SK-N-SH treated with all-trans-retinoic acid at 6 μM for 48 hours (cell line): ENCODE data around the gene ERGIC1.

Experiments
- ATAC-seq: fragments of 200-7000 bp; cut with Tn5 transposase; 3 replicates; pipeline ENCODE4 v1.9.1; 2020; ENCODE audit warnings: mild to moderate bottlenecking, moderate library complexity
- ARNTL ChIP-seq: fragments of 450-650 bp; formaldehyde crosslinking; IDR thresholded peaks from 2 replicates; pipeline ENCODE4 v1.5.0; 2020; ENCODE audit warnings: low read depth, mild to moderate bottlenecking, moderate library complexity, borderline replicate concordance
- BACH2 ChIP-seq: fragments of 250-450 bp; sonication (Bioruptor Pico); IDR thresholded peaks from 2 replicates; pipeline ENCODE4 v1.9.0; 2021; ENCODE audit warnings: mild to moderate bottlenecking, borderline replicate concordance
- CSDC2 ChIP-seq: fragments of 250-450 bp; sonication (Bioruptor Pico); IDR thresholded peaks from 2 replicates; pipeline ENCODE4 v1.5.0; 2020; ENCODE audit warnings: mild to moderate bottlenecking, moderate library complexity
- ESRRG ChIP-seq: fragments of 250-450 bp; sonication (Bioruptor Pico); IDR thresholded peaks from 2 replicates; pipeline ENCODE4 v1.6.1; 2021; ENCODE audit warnings: mild to moderate bottlenecking
- GLIS3 ChIP-seq: fragments of 250-450 bp; sonication (Bioruptor Pico); IDR thresholded peaks from 2 replicates; pipeline ENCODE4 v1.5.0; 2020; ENCODE audit warnings: mild to moderate bottlenecking, moderate library complexity
- ISL1 ChIP-seq: fragments of 250-450 bp; sonication (Bioruptor Pico); IDR thresholded peaks from 2 replicates; pipeline ENCODE4 v2.1.2; 2022; ENCODE audit warnings: mild to moderate bottlenecking, moderate library complexity
- OSR1 ChIP-seq: fragments of 250-450 bp; sonication (Bioruptor Pico); IDR thresholded peaks from 2 replicates; pipeline ENCODE4 v1.8.0; 2022; ENCODE audit warnings: moderate library complexity, mild to moderate bottlenecking, inconsistent platforms
- PPARA ChIP-seq: fragments of 250-450 bp; sonication (Bioruptor Pico); IDR thresholded peaks from 2 replicates; pipeline ENCODE4 v1.5.0; 2020; ENCODE audit warnings: mild to moderate bottlenecking, borderline replicate concordance
- RARB ChIP-seq: fragments of 250-450 bp; sonication (Bioruptor Pico); IDR thresholded peaks from 2 replicates; pipeline ENCODE4 v1.8.0; 2021; ENCODE audit warnings: mild to moderate bottlenecking, moderate library complexity
- SNAI2 ChIP-seq: fragments of 250-450 bp; sonication (Bioruptor Pico); IDR thresholded peaks from 2 replicates; pipeline ENCODE4 v1.5.0; 2020; ENCODE audit warnings: mild to moderate bottlenecking, moderate library complexity
- TCF4 ChIP-seq: fragments of 250-450 bp; sonication (Bioruptor Pico); IDR thresholded peaks from 2 replicates; pipeline ENCODE4 v1.8.0; 2021; ENCODE audit warnings: mild to moderate bottlenecking, moderate library complexity, borderline replicate concordance
- TOX ChIP-seq: fragments of 250-450 bp; sonication (Bioruptor Pico); IDR thresholded peaks from 2 replicates; pipeline ENCODE4 v1.8.0; 2021; ENCODE audit warnings: mild to moderate bottlenecking, moderate library complexity, borderline replicate concordance
- ZC3H10 ChIP-seq: fragments of 250-450 bp; sonication (Bioruptor Pico); IDR thresholded peaks from 2 replicates; pipeline ENCODE4 v1.5.1; 2021; ENCODE audit warnings: mild to moderate bottlenecking, moderate library complexity
- ZFP3 ChIP-seq: fragments of 250-450 bp; sonication (Bioruptor Pico); IDR thresholded peaks from 2 replicates; pipeline ENCODE4 v1.5.0; 2020; ENCODE audit warnings: mild to moderate bottlenecking, moderate library complexity
- ZFP30 ChIP-seq: fragments of 450-650 bp; formaldehyde crosslinking; IDR thresholded peaks from 2 replicates; pipeline ENCODE4 v1.5.0; 2022; ENCODE audit warnings: mild to moderate bottlenecking, moderate library complexity
- ZNF565 ChIP-seq: fragments of 450-650 bp; formaldehyde crosslinking; conservative IDR thresholded peaks from 2 replicates; pipeline ENCODE4 v1.5.0; 2020; ENCODE audit warnings: low read depth, mild to moderate bottlenecking, moderate library complexity
- ZNF70 ChIP-seq: fragments of 450-650 bp; formaldehyde crosslinking; IDR thresholded peaks from 2 replicates; pipeline ENCODE4 v1.5.0; 2020; ENCODE audit warnings: mild to moderate bottlenecking, moderate library complexity
- ZNF8 ChIP-seq: fragments of 450-650 bp; formaldehyde crosslinking; IDR thresholded peaks from 2 replicates; pipeline ENCODE4 v1.5.0; 2020; ENCODE audit warnings: mild to moderate bottlenecking, moderate library complexity
- TF ChIP-seq, protein P1 (sequence below): fragments of 250-450 bp; sonication (Bioruptor Pico); IDR thresholded peaks from 2 replicates; pipeline ENCODE4 v1.5.1; 2021; ENCODE audit warnings: mild to moderate bottlenecking, moderate library complexity
- TF ChIP-seq, protein P2 (sequence below): fragments of 250-450 bp; sonication (Bioruptor Pico); IDR thresholded peaks from 2 replicates; pipeline ENCODE4 v1.5.1; 2020; ENCODE audit warnings: low read depth, mild to moderate bottlenecking, moderate library complexity
- TF ChIP-seq, protein P3 (sequence below): fragments of 250-450 bp; sonication (Bioruptor Pico); IDR thresholded peaks from 2 replicates; pipeline ENCODE4 v1.8.0; 2021; ENCODE audit warnings: low read depth, mild to moderate bottlenecking, moderate library complexity, borderline replicate concordance
- TF ChIP-seq, protein P4 (sequence below): fragments of 250-450 bp; sonication (Bioruptor Pico); IDR thresholded peaks from 2 replicates; pipeline ENCODE4 v1.8.0; 2020; ENCODE audit warnings: mild to moderate bottlenecking, moderate library complexity, borderline replicate concordance
- TF ChIP-seq, protein P5 (sequence below): fragments of 250-450 bp; sonication (Bioruptor Pico); IDR thresholded peaks from 2 replicates; pipeline ENCODE4 v1.5.0; 2020; ENCODE audit warnings: mild to moderate bottlenecking, moderate library complexity

ERGIC1 gene

DNA sequence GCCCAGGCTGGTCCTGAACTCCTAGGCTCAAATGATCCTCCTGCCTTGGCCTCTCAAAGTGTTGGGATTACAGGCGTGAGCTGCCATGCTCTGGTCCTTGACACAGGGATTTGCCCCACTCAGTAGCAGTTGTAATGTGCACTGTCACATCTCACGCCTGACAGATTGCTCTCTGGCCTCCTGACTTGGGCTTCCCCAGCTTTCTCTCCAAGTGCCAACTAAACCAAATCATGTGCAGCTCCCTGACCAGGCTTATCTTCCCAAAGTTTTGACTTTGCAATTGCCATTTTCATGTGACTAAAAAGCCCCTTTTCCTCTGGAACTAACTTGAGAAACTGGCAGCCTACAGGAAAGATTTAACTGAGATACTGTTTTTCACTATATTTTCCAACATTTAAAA lies 135.9 kb downstream of the ERGIC1 start:
- ATAC-seq, result no peak

DNA sequence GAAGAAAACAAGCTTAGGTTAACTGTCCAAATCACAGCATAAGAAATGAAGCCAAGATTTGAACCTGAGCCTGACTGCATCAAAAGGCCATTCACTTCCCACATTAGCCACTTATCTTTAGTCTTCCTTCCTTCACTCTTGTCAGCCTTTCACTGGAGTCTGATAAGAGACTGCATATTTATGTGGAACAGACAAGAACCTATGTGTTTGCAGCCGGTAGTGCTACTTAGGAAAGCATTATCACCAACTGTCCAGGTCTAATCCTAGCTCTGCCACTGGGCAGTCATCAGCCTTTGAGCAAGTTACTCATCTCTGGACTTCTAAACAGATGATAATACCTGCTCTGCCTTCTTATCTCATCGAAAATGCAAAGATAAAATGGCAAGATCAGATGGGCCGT lies 137.4 kb downstream of the ERGIC1 start:
- no peak for TF ChIP-seq GLIS3 (CRISPR knock-in tag)
- TF ChIP-seq, protein P1, sequence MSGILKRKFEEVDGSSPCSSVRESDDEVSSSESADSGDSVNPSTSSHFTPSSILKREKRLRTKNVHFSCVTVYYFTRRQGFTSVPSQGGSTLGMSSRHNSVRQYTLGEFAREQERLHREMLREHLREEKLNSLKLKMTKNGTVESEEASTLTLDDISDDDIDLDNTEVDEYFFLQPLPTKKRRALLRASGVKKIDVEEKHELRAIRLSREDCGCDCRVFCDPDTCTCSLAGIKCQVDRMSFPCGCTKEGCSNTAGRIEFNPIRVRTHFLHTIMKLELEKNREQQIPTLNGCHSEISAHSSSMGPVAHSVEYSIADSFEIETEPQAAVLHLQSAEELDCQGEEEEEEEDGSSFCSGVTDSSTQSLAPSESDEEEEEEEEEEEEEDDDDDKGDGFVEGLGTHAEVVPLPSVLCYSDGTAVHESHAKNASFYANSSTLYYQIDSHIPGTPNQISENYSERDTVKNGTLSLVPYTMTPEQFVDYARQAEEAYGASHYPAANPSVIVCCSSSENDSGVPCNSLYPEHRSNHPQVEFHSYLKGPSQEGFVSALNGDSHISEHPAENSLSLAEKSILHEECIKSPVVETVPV (CRISPR knock-in tag), result no peak
- TF ChIP-seq TCF4, result no peak
- TF ChIP-seq, protein P2, sequence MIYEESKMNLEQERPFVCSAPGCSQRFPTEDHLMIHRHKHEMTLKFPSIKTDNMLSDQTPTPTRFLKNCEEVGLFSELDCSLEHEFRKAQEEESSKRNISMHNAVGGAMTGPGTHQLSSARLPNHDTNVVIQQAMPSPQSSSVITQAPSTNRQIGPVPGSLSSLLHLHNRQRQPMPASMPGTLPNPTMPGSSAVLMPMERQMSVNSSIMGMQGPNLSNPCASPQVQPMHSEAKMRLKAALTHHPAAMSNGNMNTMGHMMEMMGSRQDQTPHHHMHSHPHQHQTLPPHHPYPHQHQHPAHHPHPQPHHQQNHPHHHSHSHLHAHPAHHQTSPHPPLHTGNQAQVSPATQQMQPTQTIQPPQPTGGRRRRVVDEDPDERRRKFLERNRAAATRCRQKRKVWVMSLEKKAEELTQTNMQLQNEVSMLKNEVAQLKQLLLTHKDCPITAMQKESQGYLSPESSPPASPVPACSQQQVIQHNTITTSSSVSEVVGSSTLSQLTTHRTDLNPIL (CRISPR knock-in tag), result no peak
- TF ChIP-seq ZFP3 (CRISPR knock-in tag), result no peak
- TF ChIP-seq ZNF8 (CRISPR knock-in tag), result no peak
- no peak for TF ChIP-seq RARB (CRISPR knock-in tag)
- TF ChIP-seq CSDC2 (CRISPR knock-in tag), result no peak
- TF ChIP-seq, protein P3, sequence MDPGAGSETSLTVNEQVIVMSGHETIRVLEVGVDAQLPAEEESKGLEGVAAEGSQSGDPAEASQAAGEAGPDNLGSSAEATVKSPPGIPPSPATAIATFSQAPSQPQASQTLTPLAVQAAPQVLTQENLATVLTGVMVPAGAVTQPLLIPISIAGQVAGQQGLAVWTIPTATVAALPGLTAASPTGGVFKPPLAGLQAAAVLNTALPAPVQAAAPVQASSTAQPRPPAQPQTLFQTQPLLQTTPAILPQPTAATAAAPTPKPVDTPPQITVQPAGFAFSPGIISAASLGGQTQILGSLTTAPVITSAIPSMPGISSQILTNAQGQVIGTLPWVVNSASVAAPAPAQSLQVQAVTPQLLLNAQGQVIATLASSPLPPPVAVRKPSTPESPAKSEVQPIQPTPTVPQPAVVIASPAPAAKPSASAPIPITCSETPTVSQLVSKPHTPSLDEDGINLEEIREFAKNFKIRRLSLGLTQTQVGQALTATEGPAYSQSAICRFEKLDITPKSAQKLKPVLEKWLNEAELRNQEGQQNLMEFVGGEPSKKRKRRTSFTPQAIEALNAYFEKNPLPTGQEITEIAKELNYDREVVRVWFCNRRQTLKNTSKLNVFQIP (CRISPR knock-in tag), result no peak
- TF ChIP-seq TOX (CRISPR knock-in tag), result no peak
- TF ChIP-seq PPARA (CRISPR knock-in tag), result no peak
- no peak for TF ChIP-seq ZNF565 (CRISPR knock-in tag)
- TF ChIP-seq, protein P4, sequence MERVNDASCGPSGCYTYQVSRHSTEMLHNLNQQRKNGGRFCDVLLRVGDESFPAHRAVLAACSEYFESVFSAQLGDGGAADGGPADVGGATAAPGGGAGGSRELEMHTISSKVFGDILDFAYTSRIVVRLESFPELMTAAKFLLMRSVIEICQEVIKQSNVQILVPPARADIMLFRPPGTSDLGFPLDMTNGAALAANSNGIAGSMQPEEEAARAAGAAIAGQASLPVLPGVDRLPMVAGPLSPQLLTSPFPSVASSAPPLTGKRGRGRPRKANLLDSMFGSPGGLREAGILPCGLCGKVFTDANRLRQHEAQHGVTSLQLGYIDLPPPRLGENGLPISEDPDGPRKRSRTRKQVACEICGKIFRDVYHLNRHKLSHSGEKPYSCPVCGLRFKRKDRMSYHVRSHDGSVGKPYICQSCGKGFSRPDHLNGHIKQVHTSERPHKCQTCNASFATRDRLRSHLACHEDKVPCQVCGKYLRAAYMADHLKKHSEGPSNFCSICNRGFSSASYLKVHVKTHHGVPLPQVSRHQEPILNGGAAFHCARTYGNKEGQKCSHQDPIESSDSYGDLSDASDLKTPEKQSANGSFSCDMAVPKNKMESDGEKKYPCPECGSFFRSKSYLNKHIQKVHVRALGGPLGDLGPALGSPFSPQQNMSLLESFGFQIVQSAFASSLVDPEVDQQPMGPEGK (CRISPR knock-in tag), result no peak
- no peak for TF ChIP-seq BACH2
- no peak for TF ChIP-seq ESRRG
- ATAC-seq, result no peak

More for the DNA sequence above, 135.9 kb downstream of the ERGIC1 start:
- TF ChIP-seq, protein P2 (CRISPR knock-in tag), result no peak
- TF ChIP-seq ZNF70 (CRISPR knock-in tag), result no peak
- TF ChIP-seq, protein P4 (CRISPR knock-in tag), result no peak
- no peak for TF ChIP-seq BACH2
- no peak for TF ChIP-seq ZNF8 (CRISPR knock-in tag)
- TF ChIP-seq GLIS3 (CRISPR knock-in tag), result no peak
- no peak for TF ChIP-seq ZFP30 (CRISPR knock-in tag)
- TF ChIP-seq ZC3H10, result no peak
- TF ChIP-seq ISL1, result no peak
- no peak for TF ChIP-seq OSR1 (CRISPR knock-in tag)
- TF ChIP-seq SNAI2 (CRISPR knock-in tag), result no peak
- TF ChIP-seq RARB (CRISPR knock-in tag), result no peak
- TF ChIP-seq TCF4, result no peak
- TF ChIP-seq ARNTL (CRISPR knock-in tag), result no peak
- no peak for TF ChIP-seq ZFP3 (CRISPR knock-in tag)
- TF ChIP-seq, protein P3 (CRISPR knock-in tag), result no peak
- TF ChIP-seq, protein P5, sequence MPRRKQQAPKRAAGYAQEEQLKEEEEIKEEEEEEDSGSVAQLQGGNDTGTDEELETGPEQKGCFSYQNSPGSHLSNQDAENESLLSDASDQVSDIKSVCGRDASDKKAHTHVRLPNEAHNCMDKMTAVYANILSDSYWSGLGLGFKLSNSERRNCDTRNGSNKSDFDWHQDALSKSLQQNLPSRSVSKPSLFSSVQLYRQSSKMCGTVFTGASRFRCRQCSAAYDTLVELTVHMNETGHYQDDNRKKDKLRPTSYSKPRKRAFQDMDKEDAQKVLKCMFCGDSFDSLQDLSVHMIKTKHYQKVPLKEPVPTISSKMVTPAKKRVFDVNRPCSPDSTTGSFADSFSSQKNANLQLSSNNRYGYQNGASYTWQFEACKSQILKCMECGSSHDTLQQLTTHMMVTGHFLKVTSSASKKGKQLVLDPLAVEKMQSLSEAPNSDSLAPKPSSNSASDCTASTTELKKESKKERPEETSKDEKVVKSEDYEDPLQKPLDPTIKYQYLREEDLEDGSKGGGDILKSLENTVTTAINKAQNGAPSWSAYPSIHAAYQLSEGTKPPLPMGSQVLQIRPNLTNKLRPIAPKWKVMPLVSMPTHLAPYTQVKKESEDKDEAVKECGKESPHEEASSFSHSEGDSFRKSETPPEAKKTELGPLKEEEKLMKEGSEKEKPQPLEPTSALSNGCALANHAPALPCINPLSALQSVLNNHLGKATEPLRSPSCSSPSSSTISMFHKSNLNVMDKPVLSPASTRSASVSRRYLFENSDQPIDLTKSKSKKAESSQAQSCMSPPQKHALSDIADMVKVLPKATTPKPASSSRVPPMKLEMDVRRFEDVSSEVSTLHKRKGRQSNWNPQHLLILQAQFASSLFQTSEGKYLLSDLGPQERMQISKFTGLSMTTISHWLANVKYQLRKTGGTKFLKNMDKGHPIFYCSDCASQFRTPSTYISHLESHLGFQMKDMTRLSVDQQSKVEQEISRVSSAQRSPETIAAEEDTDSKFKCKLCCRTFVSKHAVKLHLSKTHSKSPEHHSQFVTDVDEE (CRISPR knock-in tag), result no peak
